ENCODE results near the gene GNB5. TPM values are rescaled to one million over a fixed set of nuclear protein-coding genes. Genes with fewer than 3 reads are reported as not detected.

Gene GNB5
- total and polyA plus RNA-seq, 2 of the 13 experiments (the other 11 are each of a cell fraction or from before 2014, with no cell fraction given) = 13.7 to 14.4 TPM

- no peak for ATAC-seq
- H3K4me3 ChIP-seq (replicated peaks in 1 of 3; ENCODE audit: insufficient read depth in 1 of 3, low read depth in 2 of 3, low read length in 3 of 3) = no peak overlapping the region
- no peak for TF ChIP-seq ZNF337 (CRISPR knock-in tag; IDR thresholded peaks at IDR 0.05; ENCODE audit: borderline replicate concordance, low read depth)
- TF ChIP-seq ZBTB7B (CRISPR knock-in tag; IDR thresholded peaks at IDR 0.05) = 0 out of 2 replicates have a peak, but pooled peaks have one; percentile 32
- 0 out of 2 replicates have a peak, but pooled peaks have one; percentile 35 for TF ChIP-seq HMGXB3 (CRISPR knock-in tag; IDR thresholded peaks at IDR 0.05; ENCODE audit: borderline replicate concordance)
- peak; percentile 68; the same call in 1 of the 2 replicates for TF ChIP-seq TFDP1 (CRISPR knock-in tag; IDR thresholded peaks at IDR 0.05; ENCODE audit: borderline replicate concordance)
- 0 out of 2 replicates have a peak, but pooled peaks have one; percentile 25 for TF ChIP-seq FOXA3 (CRISPR knock-in tag; IDR thresholded peaks at IDR 0.05)
- peak; percentile 53; the same call in 1 of the 2 replicates for TF ChIP-seq HNF4A (CRISPR knock-in tag; IDR thresholded peaks at IDR 0.05)
- peak; percentile 35; the same call in 1 of the 2 replicates for TF ChIP-seq ARID5B (CRISPR knock-in tag; IDR thresholded peaks at IDR 0.05)
- TF ChIP-seq MAFK (conservative IDR thresholded peaks at IDR 0.05 in 1 of 2, IDR thresholded peaks at IDR 0.05 in 1 of 2; ENCODE audit: low read length in 2 of 2) = no peak
- TF ChIP-seq ZKSCAN5 (CRISPR knock-in tag; IDR thresholded peaks at IDR 0.05) = peak; percentile 74; the same call in 1 of the 2 replicates
- TF ChIP-seq RXRB (CRISPR knock-in tag; IDR thresholded peaks at IDR 0.05; ENCODE audit: borderline replicate concordance) = peak; percentile 22; the same call in 1 of the 2 replicates
Observed at GRCh38 chr15:52181938-52182780, 9.0 kb downstream of the GNB5 start.

More at GRCh38 chr15:52181938-52182780, 9.0 kb downstream of the GNB5 start:
- Histone ChIP-seq H3K36me3 (replicated peaks in 1 of 2; ENCODE audit: control insufficient read depth in 1 of 2, insufficient read depth in 2 of 2, low read length in 2 of 2) (no peaks in the 10 kb centered on the region), H4K20me1 (ENCODE audit: insufficient read depth, low read length) (no peaks in the 10 kb centered on the region), H3K4me2 (ENCODE audit: low read depth, low read length) (peak overlapping the region; percentile 48; the same call in 1 of the 2 replicates), H3K9me3 (ENCODE audit: low read length) (no peaks in the 10 kb centered on the region), H3K27me3 (ENCODE audit: control insufficient read depth in 1 of 2, insufficient read depth in 2 of 2, low read length in 2 of 2) (0 out of 5 replicates have a peak, but pooled peaks cover 0 to 4% of the 10 kb centered on the region in 2 experiments), H3K27ac (ENCODE audit: extremely low read length, insufficient read depth, low read length) (no peak overlapping the region), H3K4me1 (ENCODE audit: insufficient read depth, low read length) (peaks cover 78% of the 10 kb centered on the region), H2AFZ (ENCODE audit: low read length) (no peak overlapping the region), H3K79me2 (ENCODE audit: insufficient read depth, low read length) (no peaks in the 10 kb centered on the region), H3K9ac (ENCODE audit: insufficient read depth, low read depth, low read length) (no peak overlapping the region)
- 50% methylated on average over 4 of the region's 6 CpGs for WGBS (ENCODE audit: low lambda C conversion rate)
- ChIA-PET POLR2A (interaction anchor here (0.6 kb wide), 1 partner anchor 48 kb away, joined by 3 read pairs; no protein-coding TSS in a partner anchor), CTCF (ENCODE audit: low intra/inter-chr PET ratio, low total read pairs) (no interaction called here)
- FAIRE-seq (no peak), DNase-seq (ENCODE audit: low spot score) (peak; percentile 33)
- in situ Hi-C loops (cut with HindIII; ENCODE audit: extremely low pct_ligation_motif_present, low pct_unique_long_range_greater_than_20kb) = no loop called here
- intact Hi-C loops (cut with micrococcal nuclease; ENCODE audit: unreplicated experiment) = loop anchor here (10.0 kb wide), 1 partner anchor 553 kb away; no protein-coding TSS in a partner anchor
- no TSS peak for BruUV-seq (replicated peaks)

Data from HepG2 (cell line).